H9 (cell line): Measurements from ENCODE around the gene ZNF555. TPM values are rescaled to one million over a fixed set of nuclear protein-coding genes. Genes with fewer than 3 reads are reported as not detected.

ENCODE experiments used
- DNase-seq: peaks from one replicate; pipeline ENCODE4 v3.0.0-alpha.2; 2017
- H2AFZ ChIP-seq: one replicate; pipeline ENCODE4 v1.6.1; 2013; ENCODE audit warnings: mild to moderate bottlenecking, low read length, control low read depth, moderate library complexity
- H2AK5ac ChIP-seq: 2 replicates; pipeline ENCODE4 v1.6.1; 2013; ENCODE audit warnings: low read length, control low read depth, mixed read lengths; ENCODE audit not compliant: insufficient read length
- H2BK120ac ChIP-seq: one replicate; pipeline ENCODE4 v1.6.1; 2013; ENCODE audit warnings: low read depth, mild to moderate bottlenecking, low read length, control low read depth, inconsistent platforms; ENCODE audit not compliant: poor library complexity, severe bottlenecking
- H2BK12ac ChIP-seq: 2 replicates; pipeline ENCODE4 v1.6.1; 2013; ENCODE audit warnings: low read length, control low read depth, mixed read lengths, low read depth; ENCODE audit not compliant: insufficient read length
- H2BK15ac ChIP-seq: 2 replicates; pipeline ENCODE4 v1.6.1; 2013; ENCODE audit warnings: low read depth, low read length, control low read depth
- H2BK20ac ChIP-seq: one replicate; pipeline ENCODE4 v1.6.1; 2013; ENCODE audit warnings: low read depth, mild to moderate bottlenecking, low read length, control low read depth, inconsistent platforms; ENCODE audit not compliant: poor library complexity, severe bottlenecking
- H2BK5ac ChIP-seq: 2 replicates; pipeline ENCODE4 v1.6.1; 2013; ENCODE audit warnings: low read length, control low read depth, mixed read lengths; ENCODE audit not compliant: insufficient read length
- H3K14ac ChIP-seq: 2 replicates; pipeline ENCODE4 v1.6.1; 2013; ENCODE audit warnings: low read length, control low read depth; ENCODE audit not compliant: insufficient read depth
- H3K18ac ChIP-seq: 2 replicates; pipeline ENCODE4 v1.6.1; 2013; ENCODE audit warnings: low read depth, mild to moderate bottlenecking, mixed read lengths, low read length, control low read depth; ENCODE audit not compliant: insufficient read length
- H3K23ac ChIP-seq: 2 replicates; pipeline ENCODE4 v1.6.1; 2013; ENCODE audit warnings: low read length, control low read depth, mixed read lengths, low read depth; ENCODE audit not compliant: insufficient read length
- H3K23me2 ChIP-seq: 2 replicates; pipeline ENCODE4 v1.6.1; 2013; ENCODE audit warnings: low read depth, mild to moderate bottlenecking, mixed read lengths, low read length, control low read depth; ENCODE audit not compliant: insufficient read length, poor library complexity, severe bottlenecking
- H3K27ac ChIP-seq: 2 replicates; pipeline ENCODE4 v1.5.1; 2013; ENCODE audit warnings: low read length, control low read depth, mixed read lengths, low read depth; ENCODE audit not compliant: insufficient read length
- H3K27me3 ChIP-seq: 2 replicates; pipeline ENCODE4 v1.6.1; 2013; ENCODE audit warnings: low read length, control low read depth, inconsistent platforms; ENCODE audit not compliant: insufficient read depth
- H3K4ac ChIP-seq: 2 replicates; pipeline ENCODE4 v1.6.1; 2013; ENCODE audit warnings: low read depth, mild to moderate bottlenecking, control low read depth, inconsistent platforms, low read length, moderate library complexity
- H3K4me1 ChIP-seq: 2 replicates; pipeline ENCODE4 v1.6.1; 2013; ENCODE audit warnings: low read length, control low read depth, inconsistent platforms; ENCODE audit not compliant: insufficient read depth
- H3K4me2 ChIP-seq: 2 replicates; pipeline ENCODE4 v1.6.1; 2013; ENCODE audit warnings: low read length, control low read depth, mixed read lengths; ENCODE audit not compliant: insufficient read length, insufficient read depth
- H3K56ac ChIP-seq: 2 replicates; pipeline ENCODE4 v1.6.1; 2013; ENCODE audit warnings: low read depth, mild to moderate bottlenecking, mixed read lengths, low read length, control low read depth; ENCODE audit not compliant: insufficient read length
- H3K79me1 ChIP-seq: 2 replicates; pipeline ENCODE4 v1.6.1; 2013; ENCODE audit warnings: low read depth, mild to moderate bottlenecking, moderate library complexity, low read length, control low read depth, inconsistent platforms; ENCODE audit not compliant: insufficient read depth, poor library complexity, severe bottlenecking
- H3K79me2 ChIP-seq: 2 replicates; pipeline ENCODE4 v1.6.1; 2013; ENCODE audit warnings: low read length, control low read depth, inconsistent platforms; ENCODE audit not compliant: insufficient read depth
- H3K9ac ChIP-seq: 2 replicates; pipeline ENCODE4 v1.6.1; 2013; ENCODE audit warnings: low read length, control low read depth, mixed read lengths; ENCODE audit not compliant: insufficient read length; ENCODE audit errors: extremely low read depth
- H3K9me3 ChIP-seq: one replicate; pipeline ENCODE4 v1.6.1; 2013; ENCODE audit warnings: low read depth, low read length, inconsistent platforms; ENCODE audit not compliant: control insufficient read depth
- H3T11ph ChIP-seq: one replicate; pipeline ENCODE4 v1.6.1; 2013; ENCODE audit warnings: mild to moderate bottlenecking, low read length, control low read depth, inconsistent platforms
- H4K20me1 ChIP-seq: one replicate; pipeline ENCODE4 v1.6.1; 2013; ENCODE audit not compliant: control insufficient read depth, insufficient read length, insufficient read depth
- H4K5ac ChIP-seq: 2 replicates; pipeline ENCODE4 v1.6.1; 2013; ENCODE audit warnings: low read depth, mild to moderate bottlenecking, mixed read lengths, low read length, control low read depth; ENCODE audit not compliant: insufficient read length
- H4K8ac ChIP-seq: replicated peaks from 2 replicates; pipeline ENCODE4 v1.6.1; 2013; ENCODE audit warnings: low read length, control low read depth, mixed read lengths, low read depth; ENCODE audit not compliant: insufficient read length
- H4K91ac ChIP-seq: 2 replicates; pipeline ENCODE4 v1.6.1; 2013; ENCODE audit warnings: low read depth, mild to moderate bottlenecking, moderate library complexity, mixed read lengths, low read length, control low read depth; ENCODE audit not compliant: insufficient read length
- H3K27ac Mint-ChIP-seq, 3 experiments: 2 replicates in 2 of 3; 3 replicates in 1 of 3; pipeline ENCODE4 v1.8.0; 2020 to 2021; ENCODE audit warnings: mixed read lengths in 3 of 3, mild to moderate bottlenecking in 1 of 3, moderate library complexity in 1 of 3
- H3K27me3 Mint-ChIP-seq: 2 replicates; pipeline ENCODE4 v1.8.0; 2021; ENCODE audit warnings: low read depth, mild to moderate bottlenecking, moderate library complexity, mixed read lengths
- H3K36me3 Mint-ChIP-seq, 3 experiments: 2 replicates in 2 of 3; 3 replicates in 1 of 3; pipeline ENCODE4 v1.8.0; 2020 to 2021; ENCODE audit warnings: low read depth in 3 of 3, mixed read lengths in 3 of 3; ENCODE audit not compliant: insufficient read depth in 1 of 3
- H3K4me1 Mint-ChIP-seq, 2 experiments: 2 replicates each; pipeline ENCODE4 v1.8.0; 2020; ENCODE audit warnings: mixed read lengths in 2 of 2
- H3K4me3 Mint-ChIP-seq, 2 experiments: 2 replicates in 1 of 2; 3 replicates in 1 of 2; pipeline ENCODE4 v1.8.0; 2020 to 2021; ENCODE audit warnings: mild to moderate bottlenecking in 2 of 2, mixed read lengths in 2 of 2, moderate library complexity in 1 of 2
- H3K9me3 Mint-ChIP-seq, 2 experiments: 2 replicates in 1 of 2; 3 replicates in 1 of 2; pipeline ENCODE4 v1.8.0; 2020; ENCODE audit warnings: mild to moderate bottlenecking in 2 of 2, mixed read lengths in 2 of 2, moderate library complexity in 1 of 2
- WGBS: extraction: QIAGEN DNeasy Blood & Tissue Kit; methylation state at CpG from one replicate; pipeline ENCODE4 v1.1.7; 2013; ENCODE audit warnings: missing lambda C conversion rate, low lambda C conversion rate, mixed read lengths; ENCODE audit not compliant: insufficient read length; ENCODE audit errors: extremely low coverage; 5-methylcytosine and 5-hydroxymethylcytosine counted together
- total RNA-seq: library from RNA; stranded (reverse); gene quantifications from 2 replicates; pipeline ENCODE4 v1.2.1, GENCODE V29; 2021
- TF ChIP-seq, protein P1 (sequence below): fragments of 200-600 bp; sonication (generic); conservative IDR thresholded peaks from 3 replicates; pipeline ENCODE4 v1.8.0; 2021; ENCODE audit warnings: antibody characterized with exemption, mild to moderate bottlenecking

The ZNF555 gene
- total RNA-seq, 1 experiment from 2014 or later: 7.8 TPM

DNA sequence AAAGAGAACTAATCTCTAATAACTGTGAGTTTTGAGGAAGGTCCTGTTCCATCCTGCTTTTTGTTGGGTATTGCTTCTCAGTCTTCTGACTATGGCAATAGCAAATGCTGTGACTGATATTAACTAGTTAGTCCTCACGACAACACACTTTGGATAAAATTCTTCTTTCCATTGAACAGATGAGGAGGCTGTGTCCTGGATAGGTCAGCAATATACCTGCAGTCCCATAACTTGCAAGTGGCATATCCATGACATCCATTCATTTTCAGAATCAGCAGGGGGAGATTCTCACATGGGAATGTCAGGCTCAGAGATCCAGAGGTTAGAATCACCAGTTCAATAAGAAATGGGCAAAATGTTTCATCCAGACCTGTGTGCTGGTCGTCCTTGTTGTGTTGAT, 14.3 kb upstream of the ZNF555 start:
- no peak overlapping the region for H2AK5ac ChIP-seq
- no peak overlapping the region for H2BK5ac ChIP-seq
- H3K9me3 Mint-ChIP-seq: peaks cover 43 to 57% of the 10 kb centered on the region in 2 experiments
- no peak overlapping the region for H3K4me3 Mint-ChIP-seq
- no peak overlapping the region for H2AFZ ChIP-seq
- H3K4me2 ChIP-seq: no peak overlapping the region
- H3K14ac ChIP-seq: no peak overlapping the region
- H2BK12ac ChIP-seq: no peak overlapping the region
- no peaks in the 10 kb centered on the region for H3K79me2 ChIP-seq
- H3K56ac ChIP-seq: no peak overlapping the region
- no peak overlapping the region for H3K27ac ChIP-seq
- no peak for DNase-seq
- no peaks in the 10 kb centered on the region for H3K27me3 ChIP-seq
- H4K20me1 ChIP-seq: no peaks in the 10 kb centered on the region
- H3T11ph ChIP-seq: no peak overlapping the region
- no peak overlapping the region for H2BK20ac ChIP-seq
- H4K91ac ChIP-seq: no peak overlapping the region
- WGBS: no CpG with 5 or more reads among the region's 2 CpGs
- H3K9ac ChIP-seq: no peak overlapping the region
- H3K9me3 ChIP-seq: peaks cover 14% of the 10 kb centered on the region
- H3K79me1 ChIP-seq: no peaks in the 10 kb centered on the region
- no peak overlapping the region for H4K5ac ChIP-seq
- no peak overlapping the region for H4K8ac ChIP-seq
- H3K36me3 Mint-ChIP-seq: peaks cover 54 to 67% (median 58%) of the 10 kb centered on the region in 3 experiments
- H2BK15ac ChIP-seq: no peak overlapping the region
- H3K27me3 Mint-ChIP-seq: no peaks in the 10 kb centered on the region; the same call in 1 of the 2 replicates
- H3K4me1 ChIP-seq: no peaks in the 10 kb centered on the region
- no peak overlapping the region for H2BK120ac ChIP-seq
- no peak overlapping the region for H3K4ac ChIP-seq
- no peaks in the 10 kb centered on the region for H3K4me1 Mint-ChIP-seq
- H3K27ac Mint-ChIP-seq: no peak overlapping the region
- TF ChIP-seq, protein P1, sequence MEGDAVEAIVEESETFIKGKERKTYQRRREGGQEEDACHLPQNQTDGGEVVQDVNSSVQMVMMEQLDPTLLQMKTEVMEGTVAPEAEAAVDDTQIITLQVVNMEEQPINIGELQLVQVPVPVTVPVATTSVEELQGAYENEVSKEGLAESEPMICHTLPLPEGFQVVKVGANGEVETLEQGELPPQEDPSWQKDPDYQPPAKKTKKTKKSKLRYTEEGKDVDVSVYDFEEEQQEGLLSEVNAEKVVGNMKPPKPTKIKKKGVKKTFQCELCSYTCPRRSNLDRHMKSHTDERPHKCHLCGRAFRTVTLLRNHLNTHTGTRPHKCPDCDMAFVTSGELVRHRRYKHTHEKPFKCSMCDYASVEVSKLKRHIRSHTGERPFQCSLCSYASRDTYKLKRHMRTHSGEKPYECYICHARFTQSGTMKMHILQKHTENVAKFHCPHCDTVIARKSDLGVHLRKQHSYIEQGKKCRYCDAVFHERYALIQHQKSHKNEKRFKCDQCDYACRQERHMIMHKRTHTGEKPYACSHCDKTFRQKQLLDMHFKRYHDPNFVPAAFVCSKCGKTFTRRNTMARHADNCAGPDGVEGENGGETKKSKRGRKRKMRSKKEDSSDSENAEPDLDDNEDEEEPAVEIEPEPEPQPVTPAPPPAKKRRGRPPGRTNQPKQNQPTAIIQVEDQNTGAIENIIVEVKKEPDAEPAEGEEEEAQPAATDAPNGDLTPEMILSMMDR: no peak
- H3K18ac ChIP-seq: no peak overlapping the region
- H3K23me2 ChIP-seq: no peaks in the 10 kb centered on the region
- H3K23ac ChIP-seq: no peak overlapping the region
